Measurements from ENCODE around the gene MEGF8.

GRCh38 chr19:42313840-42314755 lies 11.3 kb upstream of the MEGF8 start:
- TF ChIP-seq RFX5 (IDR thresholded peaks at IDR 0.05; ENCODE audit: borderline replicate concordance, low read depth, low read length) (no peak), SP2 (IDR thresholded peaks at IDR 0.05; ENCODE audit: low read length) (no peak), GABPA (IDR thresholded peaks at IDR 0.05; ENCODE audit: borderline replicate concordance, insufficient read depth, low read length) (no peak), RAD21 (IDR thresholded peaks at IDR 0.05 in 1 of 2, conservative IDR thresholded peaks at IDR 0.05 in 1 of 2; ENCODE audit: low read depth in 2 of 2, low read length in 2 of 2) (no peak), POU5F1 (IDR thresholded peaks at IDR 0.05; ENCODE audit: low read depth, low read length) (no peak), POLR2AphosphoS5 (IDR thresholded peaks at IDR 0.05; ENCODE audit: low read depth, low read length) (no peak), CTCF (IDR thresholded peaks at IDR 0.05; ENCODE audit: control extremely low read depth in 1 of 3, insufficient read depth in 1 of 3, low read depth in 1 of 3, low read length in 3 of 3) (no peak), ATF3 (IDR thresholded peaks at IDR 0.05; ENCODE audit: insufficient read depth, low read depth, low read length) (no peak), TAF1 (IDR thresholded peaks at IDR 0.05; ENCODE audit: low read depth, low read length) (no peak), POLR2A (IDR thresholded peaks at IDR 0.05; ENCODE audit: control extremely low read depth in 1 of 2, low read depth in 2 of 2, low read length in 2 of 2) (no peak), YY1 (IDR thresholded peaks at IDR 0.05; ENCODE audit: low read depth, low read length) (no peak)
